ENCODE data around the gene APOA4. TPM values are rescaled to one million over a fixed set of nuclear protein-coding genes. Genes with fewer than 3 reads are reported as not detected.

The APOA4 gene
- total and polyA plus RNA-seq, 9 of the 15 experiments (the other 6 are each of a cell fraction or from before 2014, with no cell fraction given) = 0.07 TPM; not detected in 8

DNA sequence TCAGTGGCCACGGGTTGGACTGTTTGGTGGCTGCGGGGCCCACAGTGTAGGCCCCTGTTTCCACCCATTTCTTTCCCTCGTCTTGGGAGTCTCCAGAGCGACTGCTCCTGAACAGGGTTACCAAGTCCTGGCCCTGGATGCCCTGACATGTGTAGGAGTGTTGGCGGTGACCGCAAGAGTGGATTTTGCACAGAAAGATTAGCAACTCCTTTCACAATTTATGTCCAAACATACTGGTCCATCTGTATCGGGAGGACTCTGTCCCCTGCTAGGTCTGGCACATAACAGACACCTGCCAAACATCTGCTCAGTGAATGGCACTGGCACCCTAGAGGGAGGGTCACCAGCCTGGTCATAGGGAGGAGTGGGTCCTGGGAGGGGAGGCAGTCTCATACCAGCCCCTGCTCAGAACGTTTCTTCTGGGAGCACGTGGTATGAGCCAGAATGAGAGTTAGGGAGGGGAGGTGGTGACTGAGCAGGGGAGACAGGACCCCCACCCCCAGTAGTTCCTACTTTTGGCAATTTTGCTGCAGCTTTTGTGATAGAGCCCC, 17.7 kb upstream of the APOA4 start (continued):
- TF ChIP-seq, protein P1, sequence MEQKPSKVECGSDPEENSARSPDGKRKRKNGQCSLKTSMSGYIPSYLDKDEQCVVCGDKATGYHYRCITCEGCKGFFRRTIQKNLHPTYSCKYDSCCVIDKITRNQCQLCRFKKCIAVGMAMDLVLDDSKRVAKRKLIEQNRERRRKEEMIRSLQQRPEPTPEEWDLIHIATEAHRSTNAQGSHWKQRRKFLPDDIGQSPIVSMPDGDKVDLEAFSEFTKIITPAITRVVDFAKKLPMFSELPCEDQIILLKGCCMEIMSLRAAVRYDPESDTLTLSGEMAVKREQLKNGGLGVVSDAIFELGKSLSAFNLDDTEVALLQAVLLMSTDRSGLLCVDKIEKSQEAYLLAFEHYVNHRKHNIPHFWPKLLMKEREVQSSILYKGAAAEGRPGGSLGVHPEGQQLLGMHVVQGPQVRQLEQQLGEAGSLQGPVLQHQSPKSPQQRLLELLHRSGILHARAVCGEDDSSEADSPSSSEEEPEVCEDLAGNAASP (IDR thresholded peaks at IDR 0.05) = no peak
- TF ChIP-seq DPF2 (IDR thresholded peaks at IDR 0.05) (no peak), TEAD4 (IDR thresholded peaks at IDR 0.05; ENCODE audit: low read length) (peak; percentile 43; the same call in 1 of the 2 replicates), TEAD4 (CRISPR knock-in tag; IDR thresholded peaks at IDR 0.05; ENCODE audit: borderline replicate concordance) (no peak), CBFA2T3 (IDR thresholded peaks at IDR 0.05) (peak; percentile 72), ZNF124 (CRISPR knock-in tag; IDR thresholded peaks at IDR 0.05) (no peak), MYNN (IDR thresholded peaks at IDR 0.05) (no peak), MYNN (CRISPR knock-in tag; IDR thresholded peaks at IDR 0.05) (no peak)

DNA sequence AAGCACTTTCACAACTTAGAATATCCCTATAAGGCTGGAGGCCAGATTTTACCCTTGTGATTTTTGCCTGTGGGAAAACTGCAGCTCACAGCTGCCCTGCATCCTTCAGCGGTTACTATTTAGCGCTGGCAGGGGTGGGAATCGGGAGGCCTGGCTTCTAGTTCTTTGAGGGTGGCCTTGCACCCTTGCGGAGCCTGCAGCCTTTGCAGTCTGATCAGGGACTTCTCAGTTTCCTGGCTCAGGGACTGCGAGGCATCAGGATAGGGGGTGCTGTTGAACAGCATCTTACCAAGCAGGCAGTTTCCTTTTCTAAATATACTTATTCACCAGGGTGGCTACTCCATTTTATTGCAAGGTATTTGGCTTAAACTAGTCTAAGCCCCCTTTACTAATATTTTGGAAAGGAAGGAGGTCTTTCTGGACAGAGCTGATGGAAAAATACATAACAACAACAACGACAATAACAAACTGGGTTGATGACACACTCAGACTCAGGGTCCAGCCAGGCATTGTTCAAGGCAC, 17.2 kb upstream of the APOA4 start:
- Histone ChIP-seq H3K9me1 (ENCODE audit: control insufficient read depth, insufficient read depth, low read length) (no peaks in the 10 kb centered on the region), H3K4me3 (no peak overlapping the region), H3K4me2 (ENCODE audit: insufficient read depth, low read length) (peak overlapping the region; percentile 6; the same call in 1 of the 2 replicates), H3K9ac (ENCODE audit: insufficient read depth in 1 of 2, low read depth in 2 of 2, low read length in 2 of 2) (0 out of 4 replicates have a peak overlapping the region, but pooled peaks of 1 of the 2 experiments have one; percentile 33), H3K27ac (ENCODE audit: extremely low read depth, low read depth, low read length) (no peak overlapping the region), H3K27me3 (ENCODE audit: control insufficient read depth in 2 of 2, insufficient read depth in 2 of 2, low read length in 2 of 2) (no peaks in the 10 kb centered on the region; a peak in 1 of 5 replicates), H3K79me2 (ENCODE audit: control insufficient read depth, insufficient read depth, low read length) (no peaks in the 10 kb centered on the region), H3K9me3 (replicated peaks; ENCODE audit: control insufficient read depth, insufficient read depth, low read depth, low read length) (no peaks in the 10 kb centered on the region), H2AFZ (ENCODE audit: low read depth, low read length) (no peak overlapping the region), H4K20me1 (replicated peaks; ENCODE audit: control insufficient read depth, insufficient read depth, low read length) (no peaks in the 10 kb centered on the region), H3K4me1 (replicated peaks in 1 of 2; ENCODE audit: control insufficient read depth in 2 of 2, insufficient read depth in 2 of 2, low read length in 2 of 2) (peaks cover 18 to 27% of the 10 kb centered on the region in 2 experiments; a peak in 4 of 5 replicates), H3K36me3 (ENCODE audit: control insufficient read depth, insufficient read depth, low read length) (peaks cover 15% of the 10 kb centered on the region; the same call in 2 of the 3 replicates)
- POLR2A ChIA-PET = interaction anchor here (0.6 to 1.0 kb wide), 2 partner anchors 89 to 157 kb away, joined by 3 to 4 read pairs; no protein-coding TSS in a partner anchor
- intact Hi-C loops (cut with micrococcal nuclease) = no loop called here
- ATAC-seq = peak; percentile 52
- no TSS peak for BruUV-seq (replicated peaks)
- WGBS (ENCODE audit: insufficient coverage, low coverage, missing lambda C conversion rate) = 30% methylated on average over 6 of the region's 6 CpGs
- peak in 3 of 4 experiments; percentile 28 to 46 (median 29) for DNase-seq (ENCODE audit: extremely low read depth in 1 of 4, low spot score in 3 of 4)
- no peak for FAIRE-seq
- in situ Hi-C loops (cut with MboI) = no loop called here
- CTCF ChIA-PET (ENCODE audit: low intra/inter-chr PET ratio) = no interaction called here
- no peak for TF ChIP-seq ZNF274 (IDR thresholded peaks at IDR 0.05; ENCODE audit: borderline replicate concordance, low read depth, low read length)
- TF ChIP-seq, protein P2, sequence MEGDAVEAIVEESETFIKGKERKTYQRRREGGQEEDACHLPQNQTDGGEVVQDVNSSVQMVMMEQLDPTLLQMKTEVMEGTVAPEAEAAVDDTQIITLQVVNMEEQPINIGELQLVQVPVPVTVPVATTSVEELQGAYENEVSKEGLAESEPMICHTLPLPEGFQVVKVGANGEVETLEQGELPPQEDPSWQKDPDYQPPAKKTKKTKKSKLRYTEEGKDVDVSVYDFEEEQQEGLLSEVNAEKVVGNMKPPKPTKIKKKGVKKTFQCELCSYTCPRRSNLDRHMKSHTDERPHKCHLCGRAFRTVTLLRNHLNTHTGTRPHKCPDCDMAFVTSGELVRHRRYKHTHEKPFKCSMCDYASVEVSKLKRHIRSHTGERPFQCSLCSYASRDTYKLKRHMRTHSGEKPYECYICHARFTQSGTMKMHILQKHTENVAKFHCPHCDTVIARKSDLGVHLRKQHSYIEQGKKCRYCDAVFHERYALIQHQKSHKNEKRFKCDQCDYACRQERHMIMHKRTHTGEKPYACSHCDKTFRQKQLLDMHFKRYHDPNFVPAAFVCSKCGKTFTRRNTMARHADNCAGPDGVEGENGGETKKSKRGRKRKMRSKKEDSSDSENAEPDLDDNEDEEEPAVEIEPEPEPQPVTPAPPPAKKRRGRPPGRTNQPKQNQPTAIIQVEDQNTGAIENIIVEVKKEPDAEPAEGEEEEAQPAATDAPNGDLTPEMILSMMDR (IDR thresholded peaks at IDR 0.05 in 2 of 3, conservative IDR thresholded peaks at IDR 0.05 in 1 of 3; ENCODE audit: insufficient read depth in 2 of 3, low read depth in 1 of 3, low read length in 3 of 3) = peak; percentile 36 to 48 (median 38); a peak in 5 of 6 replicates
